A549 (cell line): Measurements from ENCODE around the gene HDGF.

Experiments
- CEBPB ChIP-seq, 2 experiments: fragments of >200 bp in 1 of 2; sonication (Bioruptor Twin) in 1 of 2; formaldehyde crosslinking in 1 of 2; IDR thresholded peaks; 2 replicates each; pipeline ENCODE4 v1.6.1; 2012 to 2016
- CTCF ChIP-seq: fragments of >200 bp; sonication (Bioruptor Twin); formaldehyde crosslinking; IDR thresholded peaks from 3 replicates; pipeline ENCODE4 v1.5.1; 2016
- ELK1 ChIP-seq: fragments of 150-350 bp; IDR thresholded peaks from 2 replicates; pipeline ENCODE4 v1.6.1; 2014; ENCODE audit warnings: low read depth, mild to moderate bottlenecking, low read length
- EP300 ChIP-seq, 2 experiments: fragments of >200 bp; sonication (Bioruptor Twin); formaldehyde crosslinking; IDR thresholded peaks; 2 replicates in 1 of 2; 3 replicates in 1 of 2; pipeline ENCODE4 v1.6.1; 2016 to 2017
- HDAC2 ChIP-seq: fragments of 200-600 bp; sonication (generic); IDR thresholded peaks from 2 replicates; pipeline ENCODE4 v1.6.1; 2016
- MYC ChIP-seq: IDR thresholded peaks from 2 replicates; pipeline ENCODE4 v1.6.1; 2012; ENCODE audit warnings: mild to moderate bottlenecking, inconsistent platforms, low read length, improper control_type of control experiment, borderline replicate concordance
- POLR2A ChIP-seq: IDR thresholded peaks from 2 replicates; pipeline ENCODE4 v1.6.1; 2012; ENCODE audit warnings: mild to moderate bottlenecking, low read length
- POLR2AphosphoS2 ChIP-seq: conservative IDR thresholded peaks from 2 replicates; pipeline ENCODE4 v1.6.1; 2012; ENCODE audit warnings: low read length, improper control_type of control experiment, inconsistent platforms
- RNF2 ChIP-seq: fragments of 200-600 bp; sonication (generic); IDR thresholded peaks from 2 replicates; pipeline ENCODE4 v1.6.1; 2016; ENCODE audit warnings: low read depth, mild to moderate bottlenecking, antibody characterized with exemption, moderate library complexity, borderline replicate concordance
- SMC3 ChIP-seq: fragments of >200 bp; sonication (Bioruptor Twin); formaldehyde crosslinking; IDR thresholded peaks from 3 replicates; pipeline ENCODE4 v1.6.1; 2018; ENCODE audit warnings: inconsistent platforms
- TP53 ChIP-seq: fragments of 250-450 bp; sonication (Bioruptor Pico); IDR thresholded peaks from 2 replicates; pipeline ENCODE4 v1.5.0; 2021; ENCODE audit warnings: mild to moderate bottlenecking, moderate library complexity
- ZC3H11A ChIP-seq: fragments of 450-650 bp; IDR thresholded peaks from 2 replicates; pipeline ENCODE4 v1.6.1; 2014; ENCODE audit warnings: antibody characterized with exemption, mild to moderate bottlenecking
- ZNF302 ChIP-seq: fragments of 250-450 bp; sonication (Bioruptor Pico); IDR thresholded peaks from 2 replicates; pipeline ENCODE4 v1.9.0; 2021; ENCODE audit warnings: inconsistent platforms, mild to moderate bottlenecking, moderate library complexity

GRCh38 chr1:156714830-156715229, 36.6 kb downstream of the HDGF start:
- TF ChIP-seq MYC (no peak), POLR2A (no peak), CTCF (no peak), ELK1 (no peak), CEBPB (IDR thresholded peaks at IDR 0.05) (no peak), EP300 (IDR thresholded peaks at IDR 0.05) (no peak), TP53 (CRISPR knock-in tag) (no peak), ZNF302 (CRISPR knock-in tag) (no peak), ZC3H11A (no peak), POLR2AphosphoS2 (no peak), HDAC2 (no peak), RNF2 (no peak), SMC3 (no peak)
